Gastroesophageal sphincter (tissue), 4 donors: ENCODE data around the gene KTN1. TPM values are rescaled to one million over a fixed set of nuclear protein-coding genes. Genes with fewer than 3 reads are reported as not detected.

Experiments
- ATAC-seq: fragments of 150-250 bp; one replicate; pipeline ENCODE4 v1.9.1; 2016; ENCODE audit warnings: mild to moderate bottlenecking, moderate library complexity
- H3K27ac ChIP-seq, 4 donors: fragments of 200-600 bp; sonication (generic) in 3 of 4; 1 replicate in 3 of 4; 2 replicates in 1 of 4; pipeline ENCODE4 v1.5.1; 2016 to 2019
- H3K27me3 ChIP-seq: fragments of 200-600 bp; sonication (generic); one replicate; pipeline ENCODE4 v1.5.1; 2019
- H3K36me3 ChIP-seq, 2 donors: fragments of 200-600 bp; sonication (generic); one replicate each; pipeline ENCODE4 v1.5.1; 2019; ENCODE audit warnings: control low read depth in 1 of 2
- H3K4me1 ChIP-seq, 3 donors: fragments of 200-600 bp; sonication (generic); 1 replicate in 2 of 3; 2 replicates in 1 of 3; pipeline ENCODE4 v1.5.1; 2016 to 2019; ENCODE audit warnings: control low read depth in 2 of 3
- H3K4me3 ChIP-seq, 2 donors: fragments of 200-600 bp; sonication (generic); one replicate each; pipeline ENCODE4 v1.5.1; 2019; ENCODE audit warnings: mild to moderate bottlenecking in 1 of 2, moderate library complexity in 1 of 2
- H3K9me3 ChIP-seq, 3 donors: fragments of 200-600 bp; sonication (generic); one replicate each; pipeline ENCODE4 v1.5.1; 2017 to 2019; ENCODE audit warnings: control low read depth in 2 of 3
- CTCF ChIP-seq, 4 experiments: fragments of 200-600 bp in 2 of 4; fragments of 450-650 bp in 2 of 4; sonication (generic) in 1 of 4; IDR thresholded peaks; one replicate each; pipeline ENCODE4 v1.5.1; 2017 to 2019; ENCODE audit warnings: antibody characterized with exemption in 4 of 4, mild to moderate bottlenecking in 2 of 4, moderate library complexity in 2 of 4
- EP300 ChIP-seq: sonication (generic); formaldehyde crosslinking; IDR thresholded peaks from one replicate; pipeline ENCODE4 v1.6.1; 2017; ENCODE audit warnings: antibody characterized with exemption, mild to moderate bottlenecking
- POLR2A ChIP-seq, 2 donors: fragments of 450-650 bp; IDR thresholded peaks; one replicate each; pipeline ENCODE4 v1.6.1; 2017; ENCODE audit warnings: antibody characterized with exemption in 2 of 2, mild to moderate bottlenecking in 2 of 2, moderate library complexity in 1 of 2
- POLR2AphosphoS5 ChIP-seq: sonication (generic); formaldehyde crosslinking; IDR thresholded peaks from one replicate; pipeline ENCODE4 v1.6.1; 2017; ENCODE audit warnings: antibody characterized with exemption
- WGBS, 2 donors: methylation state at CpG; one replicate each; pipeline ENCODE4 v1.1.5; 2018; ENCODE audit warnings: low coverage in 1 of 2; 5-methylcytosine and 5-hydroxymethylcytosine counted together
- total RNA-seq, 4 donors: library from RNA; depleted of rRNA; stranded (reverse); fragments of >200 nt; gene quantifications; one replicate each; pipeline ENCODE4 v1.1.0, GENCODE V29; 2016

The KTN1 gene
- total RNA-seq = 100 to 1,000 TPM; 144 to 204 (median 171) TPM

- Histone ChIP-seq H3K27me3 (no peaks in the 10 kb centered on the region), H3K36me3 (no peaks in the 10 kb centered on the region), H3K9me3 (no peaks in the 10 kb centered on the region), H3K4me3 (peak within 1 kb of the TSS; percentile 98 to 100), H3K27ac (peak within 1 kb of the TSS; percentile 96 to 99 (median 98)), H3K4me1 (peaks cover 16 to 53% (median 25%) of the 10 kb centered on the region in 3 donors)
- 0 to 1% methylated on average over 12 of the region's 96 CpGs for WGBS, 2 donors
- TF ChIP-seq POLR2AphosphoS5 (peak; percentile 17), POLR2A (IDR thresholded peaks at IDR 0.05) (peak; percentile 17 to 71), CTCF (IDR thresholded peaks at IDR 0.05) (no peak), EP300 (no peak)
- ATAC-seq = peak; percentile 97
Measured at GRCh38 chr14:55579724-55580469, at the start of gene KTN1. TSS of gene KTN1 (plus strand) at chr14:55580207. CDS start at chr14:55612049, 31,842 bp downstream.

- Histone ChIP-seq H3K27ac (no peak overlapping the region), H3K36me3 (no peaks in the 10 kb centered on the region), H3K4me3 (no peak overlapping the region), H3K4me1 (no peaks in the 10 kb centered on the region), H3K9me3 (no peaks in the 10 kb centered on the region), H3K27me3 (no peaks in the 10 kb centered on the region)
- ATAC-seq = no peak
- 80 to 100% methylated on average over 1 of the region's 3 CpGs for WGBS, 2 donors
- TF ChIP-seq POLR2A (IDR thresholded peaks at IDR 0.05) = no peak
- TF ChIP-seq POLR2AphosphoS5 = no peak
- no peak for TF ChIP-seq EP300
- no peak for TF ChIP-seq CTCF (IDR thresholded peaks at IDR 0.05)
Measured at GRCh38 chr14:55530464-55530863, 49.5 kb upstream of the KTN1 start.

- H3K36me3 ChIP-seq = no peaks in the 10 kb centered on the region
- WGBS, 2 donors = 65 to 76% methylated on average over 6 to 7 of the region's 7 CpGs
- TF ChIP-seq POLR2AphosphoS5 (no peak), CTCF (IDR thresholded peaks at IDR 0.05) (no peak), POLR2A (IDR thresholded peaks at IDR 0.05) (no peak)
- ATAC-seq = no peak
- peaks cover 0 to 7% (median 0%) of the 10 kb centered on the region in 3 donors for H3K9me3 ChIP-seq
- H3K4me1 ChIP-seq = no peaks in the 10 kb centered on the region
- H3K4me3 ChIP-seq = no peak overlapping the region
- H3K27ac ChIP-seq = no peak overlapping the region
- H3K27me3 ChIP-seq = no peaks in the 10 kb centered on the region
Measured at GRCh38 chr14:55532645-55533344, 47.2 kb upstream of the KTN1 start.

GRCh38 chr14:55533960-55534359, 46.0 kb upstream of the KTN1 start:
- WGBS, 2 donors = 59 to 78% methylated on average over 5 of the region's 5 CpGs
- Histone ChIP-seq H3K9me3 (peaks cover 0 to 7% (median 0%) of the 10 kb centered on the region in 3 donors), H3K4me3 (no peak overlapping the region), H3K27ac (no peak overlapping the region), H3K27me3 (no peaks in the 10 kb centered on the region), H3K36me3 (no peaks in the 10 kb centered on the region), H3K4me1 (no peaks in the 10 kb centered on the region)
- TF ChIP-seq CTCF (IDR thresholded peaks at IDR 0.05) (no peak), POLR2AphosphoS5 (no peak), EP300 (no peak), POLR2A (IDR thresholded peaks at IDR 0.05) (no peak)
- ATAC-seq = no peak
